HG03095 (cell line): ENCODE results near the gene EAPP.
"Not testable (repeated sequence)": the region's sequence is repeated elsewhere in the genome, so short reads cannot be mapped to it uniquely, and the experiment has no call there.

ENCODE experiments used
- ATAC-seq: cut with Tn5 transposase; IDR thresholded peaks from one replicate; pipeline ENCODE4 v1.9.1; 2021; ENCODE audit warnings: moderate library complexity; ENCODE audit not compliant: unreplicated experiment

Gene EAPP

DNA sequence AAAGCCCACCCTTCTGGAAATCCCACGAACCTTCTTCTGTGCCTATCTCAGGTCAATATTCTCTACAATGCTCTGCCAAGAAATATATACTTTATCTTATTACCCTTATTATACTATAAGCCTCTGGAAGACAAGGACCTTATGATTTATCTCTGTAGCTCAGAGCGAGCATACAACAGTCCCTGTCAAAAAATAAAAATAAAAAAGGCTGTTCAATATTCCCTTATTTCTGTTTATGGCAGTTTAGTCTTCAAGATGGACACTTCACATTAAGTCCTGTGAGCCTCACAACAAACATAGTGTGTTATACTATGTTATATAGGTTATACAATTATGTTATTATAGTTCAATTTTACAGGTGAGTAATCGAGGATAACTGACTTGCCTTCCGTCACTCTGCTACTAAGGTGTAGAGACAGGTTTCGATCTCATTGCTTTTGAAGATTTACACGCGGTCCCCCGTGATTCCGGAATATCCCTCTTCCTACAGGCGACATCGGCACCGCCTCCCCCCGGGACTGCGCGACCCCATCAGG is 562 bp downstream of the EAPP start:
- no peak for ATAC-seq

DNA sequence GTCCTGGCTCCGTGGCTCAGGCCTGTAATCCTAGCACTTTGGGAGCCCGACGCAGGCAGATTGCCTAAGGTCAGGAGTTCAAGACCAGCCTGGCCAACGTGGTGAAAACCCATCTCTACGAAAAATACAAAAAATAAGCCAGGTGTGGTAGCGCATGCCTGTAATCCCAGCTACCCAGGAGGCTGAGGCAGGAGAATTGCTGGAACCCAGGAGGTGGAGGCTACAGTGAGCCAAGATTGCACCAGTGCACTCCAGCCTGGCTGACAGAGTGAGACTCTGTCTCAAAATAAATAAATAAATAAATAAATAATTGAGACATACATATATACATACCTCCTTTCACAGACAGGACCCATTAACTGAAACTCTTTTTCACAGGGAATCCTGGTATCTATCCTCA is 1.4 kb downstream of the EAPP start:
- ATAC-seq, result not testable (repeated sequence)

DNA sequence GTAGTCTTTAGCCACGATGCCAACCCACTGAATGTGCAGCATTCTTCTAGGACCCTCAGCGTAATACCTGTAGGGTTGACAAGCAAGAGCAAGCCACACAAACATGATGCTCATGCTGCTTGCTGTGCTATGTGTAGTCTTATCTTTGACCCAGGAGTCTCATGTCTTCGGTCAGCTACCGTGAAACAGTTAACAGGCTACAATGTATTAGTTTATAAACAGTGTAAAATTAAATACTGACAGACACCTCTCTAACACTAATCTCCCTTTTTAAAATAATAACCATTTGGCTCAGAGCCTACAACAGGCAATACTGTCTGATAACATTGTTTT is 1.9 kb downstream of the EAPP start:
- no peak for ATAC-seq

DNA sequence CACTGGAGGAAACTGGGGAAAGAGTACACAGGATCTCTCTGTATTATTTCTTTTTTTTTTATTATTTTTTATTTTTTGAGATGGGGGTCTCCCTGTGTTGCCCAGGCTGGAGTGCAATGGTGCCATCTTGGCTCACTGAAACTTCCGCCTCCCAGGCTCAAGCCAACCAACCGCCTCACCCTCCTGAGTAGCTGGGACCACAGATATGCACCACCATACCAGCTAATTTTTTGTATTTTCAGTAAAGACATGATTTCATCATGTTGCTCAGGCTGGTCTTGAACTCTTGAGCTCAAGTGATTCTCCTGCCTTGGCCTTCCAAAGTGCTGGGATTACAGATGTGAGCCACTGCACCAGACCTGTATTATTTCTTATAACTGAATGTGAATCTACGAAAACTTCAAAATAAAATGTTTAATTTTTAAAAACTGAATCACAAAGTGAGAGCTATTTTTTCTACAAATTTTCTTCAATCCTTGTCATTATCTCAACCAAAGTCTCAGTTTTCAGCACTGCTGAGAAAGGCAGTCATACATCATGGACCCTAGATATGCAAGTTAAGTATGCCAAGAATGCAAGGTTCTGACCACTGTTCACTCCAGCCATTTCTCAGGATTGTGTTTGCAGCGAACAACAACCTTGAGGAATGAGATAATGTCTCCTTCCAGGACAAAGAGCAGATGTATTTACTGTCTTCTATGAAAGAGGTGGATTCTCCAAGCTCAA is 2.4 kb downstream of the EAPP start:
- no peak for ATAC-seq

DNA sequence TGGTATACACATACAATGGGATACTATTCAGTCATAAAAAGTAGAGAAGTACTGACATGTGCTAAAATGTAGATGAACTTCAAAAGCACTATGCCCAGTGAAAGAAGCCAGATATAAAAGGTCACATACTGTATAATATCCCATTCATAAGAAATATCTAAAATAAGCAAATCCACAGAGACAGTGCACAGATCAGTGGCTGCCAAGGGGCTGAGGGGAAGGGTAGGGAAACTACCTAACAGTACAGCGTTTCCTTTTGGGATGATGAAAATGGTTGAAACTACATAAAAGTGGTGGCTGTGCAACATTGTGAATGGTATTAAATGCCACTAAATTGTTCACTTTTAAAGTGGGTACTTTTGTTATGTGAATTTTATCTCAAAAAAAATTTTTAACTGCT is 11.9 kb downstream of the EAPP start:
- ATAC-seq, result no peak

DNA sequence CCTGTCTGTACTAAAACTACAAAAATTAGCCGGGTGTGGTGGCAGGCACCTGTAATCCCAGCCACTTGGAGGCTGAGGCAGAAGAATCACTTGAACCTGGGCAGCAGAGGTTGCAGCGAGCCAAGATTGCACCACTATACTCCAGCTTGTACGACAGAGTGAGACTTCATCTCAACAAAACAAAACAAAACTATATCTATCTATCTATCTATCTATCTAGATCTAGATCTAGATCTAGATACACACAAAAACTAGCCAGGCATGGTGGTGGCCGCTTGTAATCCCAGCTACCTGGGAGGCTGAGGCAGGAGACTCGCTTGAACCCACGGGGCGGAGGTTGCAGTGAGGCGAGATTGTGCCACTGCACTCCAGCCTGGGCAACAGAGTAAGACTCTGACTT is 15.3 kb downstream of the EAPP start:
- ATAC-seq, result not testable (repeated sequence)

DNA sequence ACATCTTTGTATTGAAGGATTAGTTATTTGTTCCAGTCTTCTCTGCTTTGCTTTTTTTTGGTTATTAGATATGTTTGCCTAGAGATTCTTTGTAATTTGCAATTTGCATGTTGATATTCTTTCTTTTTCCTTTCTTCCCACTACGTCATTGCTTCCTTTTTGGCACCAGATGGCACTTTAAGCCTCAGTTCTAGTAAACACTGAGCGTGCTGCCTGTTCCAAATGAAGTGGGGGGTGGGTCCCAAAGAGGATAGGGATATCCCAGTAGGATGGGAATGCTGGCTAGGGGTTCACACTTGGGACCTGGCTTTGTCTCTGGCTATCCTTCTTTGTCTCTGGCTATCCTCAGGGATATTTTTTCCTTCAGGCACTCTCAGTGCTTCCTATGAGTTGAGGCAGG is 17.0 kb downstream of the EAPP start:
- ATAC-seq, result no peak

DNA sequence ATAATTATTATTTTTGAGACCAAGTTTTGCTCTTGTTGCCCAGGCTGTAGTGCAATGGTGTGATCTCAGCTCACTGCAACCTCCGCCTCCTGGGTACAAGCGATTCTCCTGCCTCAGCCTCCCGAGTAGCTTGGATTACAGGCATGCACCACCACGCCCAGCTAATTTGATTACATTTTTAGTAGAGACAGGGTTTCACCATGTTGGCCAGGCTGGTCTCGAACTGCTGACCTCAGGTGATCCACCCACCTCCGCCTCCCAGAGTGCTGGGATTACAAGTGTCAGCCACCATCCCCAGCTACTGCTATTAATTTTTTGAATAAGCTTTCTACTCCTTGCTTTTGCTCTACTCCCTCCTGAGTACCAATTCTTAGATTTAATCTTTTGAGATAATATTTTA is 18.4 kb downstream of the EAPP start:
- not testable (repeated sequence) for ATAC-seq

DNA sequence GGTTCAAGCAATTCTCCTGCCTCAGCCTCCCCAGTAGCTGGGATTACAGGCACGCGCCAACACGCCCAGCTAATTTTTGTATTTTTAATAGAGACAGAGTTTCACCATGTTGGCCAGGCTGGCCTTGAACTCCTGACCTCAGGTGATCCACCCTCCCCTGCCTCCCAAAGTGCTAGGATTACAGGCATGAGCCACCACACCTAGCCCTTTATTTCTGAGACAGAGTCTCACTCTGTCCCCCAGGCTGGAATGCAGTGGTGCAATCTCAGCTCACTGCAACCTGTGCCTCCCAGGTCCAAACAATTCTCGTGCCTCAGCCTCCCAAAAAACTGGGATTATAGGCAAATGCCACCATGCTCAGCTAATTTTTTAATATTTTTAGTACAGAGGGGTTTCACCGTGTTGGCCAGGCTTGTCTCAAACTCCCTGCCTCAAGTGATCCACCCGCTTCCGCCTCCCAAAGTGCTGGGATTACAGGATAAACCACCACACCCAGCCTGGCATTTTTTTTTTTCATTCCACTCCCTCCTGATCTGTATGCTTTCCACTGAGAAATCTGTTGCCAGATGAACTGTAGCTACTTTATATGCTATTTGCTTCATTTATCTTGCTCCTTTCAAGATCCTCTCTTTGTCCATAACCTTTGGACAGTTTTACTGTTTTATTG is 19.1 kb downstream of the EAPP start:
- not testable (repeated sequence) for ATAC-seq

DNA sequence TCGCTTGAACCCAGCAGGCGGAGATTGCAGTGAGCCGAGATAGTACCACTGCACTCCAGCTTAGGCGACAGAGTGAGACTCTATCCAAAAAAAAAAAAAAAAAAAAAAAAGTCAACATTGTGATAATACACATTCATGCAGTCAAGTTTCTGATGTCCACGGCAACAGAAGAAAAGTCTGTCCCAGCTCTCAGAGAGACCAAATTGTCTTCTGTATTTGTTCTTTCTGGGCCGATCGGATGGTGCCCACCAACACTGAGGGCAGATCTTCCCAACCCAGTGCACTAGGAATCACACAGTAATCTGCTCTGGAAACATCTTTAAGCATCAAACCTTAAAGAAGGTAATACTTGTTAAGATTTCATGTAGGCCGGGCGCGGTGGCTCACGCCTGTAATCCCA is 31.6 kb downstream of the EAPP start:
- no peak for ATAC-seq

DNA sequence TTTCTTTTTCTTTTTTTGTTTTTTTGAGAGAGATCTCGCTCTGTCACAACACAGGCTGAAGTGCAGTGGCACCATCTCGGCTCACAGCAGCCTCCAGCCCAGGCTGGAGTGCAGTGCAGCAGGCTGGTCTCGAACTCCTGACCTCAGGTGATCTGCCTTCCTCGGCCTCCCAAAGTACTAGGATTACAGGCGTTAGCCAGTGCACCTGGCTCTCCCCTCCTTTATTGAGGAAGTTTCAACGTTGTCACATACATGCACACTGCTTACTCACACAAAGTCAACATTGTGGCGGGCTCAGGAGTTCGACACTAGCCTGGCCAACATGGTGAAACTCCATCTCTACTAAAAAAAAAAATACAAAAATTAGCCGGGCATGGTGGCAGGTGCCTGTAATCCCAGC is 32.0 kb downstream of the EAPP start:
- ATAC-seq, result no peak

DNA sequence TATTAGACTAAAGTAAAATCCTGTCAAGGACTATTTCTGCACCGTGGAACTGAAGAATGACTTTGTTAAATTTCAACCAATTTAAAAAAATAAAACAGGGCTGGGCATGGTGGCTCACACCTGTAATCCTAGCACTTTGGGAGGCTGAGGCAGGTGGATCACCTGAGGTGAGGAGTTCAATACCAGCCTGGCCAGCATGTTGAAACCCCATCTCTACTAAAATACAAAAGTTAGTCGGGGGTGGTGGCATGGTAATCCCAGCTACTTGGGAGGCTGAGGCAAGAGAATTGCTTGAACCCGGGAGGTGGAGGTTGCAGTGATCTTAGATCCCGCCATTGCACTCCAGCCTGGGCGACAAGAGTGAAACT is 34.4 kb downstream of the EAPP start:
- not testable (repeated sequence) for ATAC-seq

DNA sequence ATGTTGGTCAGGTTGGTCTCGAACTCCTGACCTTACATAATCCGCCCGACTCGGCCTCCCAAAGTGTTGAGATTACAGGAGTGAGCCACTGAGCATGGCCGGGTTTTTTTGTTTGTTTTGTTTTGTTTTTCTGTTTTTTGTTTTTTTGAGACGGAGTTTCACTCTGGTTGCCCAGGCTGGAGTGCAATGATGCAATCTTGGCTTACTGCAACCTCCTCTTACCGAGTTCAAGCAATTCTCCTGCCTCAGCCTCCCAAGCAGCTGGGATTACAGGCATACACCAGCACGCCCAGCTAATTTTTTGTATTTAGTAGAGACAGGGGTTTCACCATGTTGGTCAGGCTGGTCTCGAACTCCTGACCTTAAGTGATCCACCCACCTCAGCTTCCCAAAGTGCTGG is 35.5 kb downstream of the EAPP start:
- not testable (repeated sequence) for ATAC-seq

DNA sequence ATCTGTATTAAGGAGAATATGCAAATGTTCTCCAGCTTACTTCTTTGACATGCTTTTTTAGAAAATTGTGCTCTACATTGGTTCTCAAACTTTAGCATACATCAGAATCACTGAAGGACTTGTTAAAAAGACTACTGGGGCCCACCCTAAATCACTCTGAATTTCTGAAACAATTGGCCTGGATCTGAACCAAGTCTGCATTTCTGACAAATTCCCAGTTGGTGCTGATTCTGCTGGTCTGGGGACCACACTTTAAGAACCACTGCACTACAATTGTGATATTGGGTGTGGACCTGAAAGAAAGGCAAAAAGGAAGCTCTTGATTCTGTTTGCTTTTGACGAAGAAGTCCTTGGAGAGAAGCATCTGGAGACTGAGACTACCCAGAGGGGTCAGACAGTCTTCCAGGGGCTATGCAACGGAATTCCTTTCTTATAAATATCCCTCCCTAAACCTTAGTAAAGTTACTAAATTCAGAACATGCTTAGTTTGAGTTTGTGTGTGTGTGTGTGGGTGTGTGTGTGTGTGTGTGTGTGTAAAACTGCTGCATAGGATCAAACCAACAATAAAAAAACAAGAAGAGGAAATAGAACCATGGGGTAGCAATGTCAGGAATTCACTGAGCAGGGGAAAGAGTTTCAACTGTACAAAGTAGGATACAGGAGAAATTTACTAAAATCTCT is 36.8 kb downstream of the EAPP start:
- no peak for ATAC-seq

DNA sequence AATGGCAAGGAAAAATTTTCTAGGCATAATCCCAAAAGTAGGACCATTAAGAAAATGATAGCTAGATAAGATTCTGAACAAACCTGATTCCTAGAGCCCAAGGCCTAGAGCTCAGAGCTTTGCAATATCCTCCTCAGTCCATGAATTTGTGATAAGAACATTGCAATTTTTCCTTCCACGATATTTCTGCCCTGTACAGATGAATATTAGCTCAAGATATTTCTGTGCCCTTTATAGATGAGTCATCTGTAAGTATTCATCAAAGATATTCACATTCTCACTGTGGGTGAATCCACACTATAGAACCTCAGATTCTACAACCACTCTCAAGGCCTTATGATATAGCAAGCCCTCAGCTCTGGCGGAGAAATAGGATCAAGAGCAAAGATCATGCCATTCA is 37.5 kb downstream of the EAPP start:
- ATAC-seq, result no peak

DNA sequence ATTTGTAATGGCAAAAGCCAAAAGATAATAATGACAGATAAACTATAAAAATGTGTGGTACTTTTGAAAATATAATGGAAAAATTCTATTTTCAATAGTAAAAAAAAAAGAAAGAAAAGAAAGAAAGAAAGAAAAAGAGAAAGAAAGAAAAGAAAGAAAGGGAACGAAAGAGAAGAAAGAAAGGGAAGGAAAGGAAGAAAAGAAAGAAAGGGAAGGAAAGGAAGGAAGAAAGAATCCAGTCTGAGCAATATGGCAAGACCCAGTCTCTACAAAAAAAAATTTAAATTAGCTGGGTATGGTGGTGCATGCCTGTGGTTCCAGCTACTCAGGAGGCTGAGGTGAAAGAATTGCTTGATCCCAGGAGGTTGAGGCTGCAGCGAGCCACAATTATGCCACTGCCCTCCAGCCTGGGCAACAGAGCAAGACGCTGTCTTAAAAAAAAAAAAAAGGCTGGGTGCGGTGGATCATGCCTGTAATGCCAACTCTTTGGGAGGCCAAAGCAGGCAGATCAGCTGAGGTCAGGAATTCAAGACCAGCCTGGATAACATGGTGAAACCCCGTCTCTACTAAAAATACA is 38.4 kb downstream of the EAPP start:
- no peak for ATAC-seq

DNA sequence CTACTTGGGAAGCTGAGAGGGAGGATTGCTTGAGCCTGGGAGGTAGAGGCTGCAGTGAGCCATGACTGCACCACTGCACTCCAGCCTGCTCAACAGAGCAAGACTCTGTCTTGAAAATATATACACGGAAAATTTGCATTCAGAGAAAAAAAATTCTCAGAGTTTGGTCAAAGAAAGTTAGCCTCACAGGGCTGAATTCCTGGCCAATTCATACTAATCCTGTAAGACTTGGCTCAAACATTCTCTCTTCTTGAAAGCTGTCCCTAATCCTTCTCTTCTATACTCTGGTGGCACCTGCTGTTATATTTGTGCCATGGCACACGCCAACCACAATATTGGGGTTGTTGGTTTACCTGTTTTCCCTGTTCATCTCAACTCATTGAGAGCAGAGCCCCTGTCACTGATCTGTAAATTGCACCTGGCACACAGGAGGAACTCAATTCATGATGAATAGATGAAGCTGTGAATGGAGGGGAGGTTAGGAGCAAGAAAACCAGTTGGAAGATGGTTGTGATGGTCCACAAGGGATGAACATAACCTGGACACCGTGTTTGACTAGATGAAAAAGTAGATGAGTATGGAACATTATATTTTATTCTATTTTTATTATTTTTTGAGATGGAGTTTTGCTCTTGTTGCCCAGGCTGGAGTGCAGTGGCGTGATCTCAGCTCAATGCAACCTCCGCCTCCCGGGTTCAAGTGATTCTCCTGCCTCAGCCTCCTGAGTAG is 40.7 kb downstream of the EAPP start:
- ATAC-seq, result no peak

DNA sequence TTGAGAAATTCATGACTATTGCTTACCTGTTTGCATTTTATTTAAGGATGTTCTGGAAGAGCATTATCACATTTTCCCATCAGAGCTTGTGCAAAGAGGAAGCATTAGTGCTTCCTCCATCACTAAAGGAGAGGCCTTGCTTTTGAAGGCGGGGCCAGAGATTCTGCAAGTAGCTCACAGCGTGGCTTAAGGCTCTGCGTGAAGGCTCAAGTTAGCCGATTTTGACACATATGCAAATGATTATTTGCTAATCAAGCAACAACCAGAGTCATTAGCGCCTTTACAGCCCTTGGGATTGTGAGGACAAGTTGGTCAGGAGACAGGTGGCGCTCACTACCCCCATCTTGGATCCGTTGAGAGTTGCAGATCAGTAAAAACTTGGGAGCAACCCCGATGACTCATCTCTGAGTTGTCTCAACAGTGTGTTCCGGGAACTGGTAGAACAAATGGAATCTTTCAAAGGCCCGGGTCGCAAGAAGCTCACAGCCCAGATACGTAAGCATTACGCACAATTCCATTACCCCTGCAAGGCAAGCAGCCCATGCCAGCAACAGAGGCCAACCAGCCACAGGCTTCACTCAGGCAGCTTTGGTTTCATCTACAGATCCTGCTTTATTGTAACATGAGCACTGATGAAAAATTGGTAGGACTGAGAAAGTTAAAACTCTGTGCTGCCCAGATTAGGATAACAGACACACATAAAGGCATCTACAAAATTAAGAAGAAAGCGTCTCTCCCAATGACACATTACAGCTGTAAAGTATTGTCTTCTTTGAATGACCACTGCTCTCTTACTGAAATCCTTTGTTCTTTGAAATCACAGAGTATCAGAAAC is 42.6 kb downstream of the EAPP start:
- no peak for ATAC-seq

DNA sequence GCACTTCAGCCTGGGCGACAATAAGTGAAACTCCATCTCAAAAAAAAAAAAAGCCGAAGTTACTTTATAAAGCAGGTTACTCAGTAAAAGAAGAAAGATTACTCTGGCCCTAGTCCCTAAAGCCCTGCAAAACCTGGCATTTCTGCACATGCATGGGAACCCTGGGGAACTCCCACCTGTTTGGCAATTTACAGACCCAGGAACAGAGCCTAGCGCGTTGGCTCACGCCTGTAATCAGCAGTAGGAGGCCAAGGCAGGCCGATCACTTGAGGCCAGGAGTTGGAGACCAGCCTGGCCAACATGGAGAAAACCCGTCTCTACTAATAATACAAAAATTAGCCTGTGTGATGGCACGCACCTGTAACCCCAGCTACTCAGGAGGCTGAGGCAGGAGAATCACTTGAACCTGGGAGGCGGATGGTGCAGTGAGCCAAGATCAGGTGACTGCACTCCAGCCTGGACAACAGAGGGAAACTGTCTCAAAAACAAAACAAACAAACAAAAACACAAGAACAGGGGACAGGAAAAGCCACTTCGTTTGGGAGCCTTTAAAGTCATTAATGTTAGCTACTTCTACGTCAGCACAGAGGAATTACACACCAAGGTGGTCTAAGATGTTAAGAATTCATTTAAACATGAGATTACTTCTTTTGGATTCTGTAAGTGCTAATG is 43.4 kb downstream of the EAPP start:
- ATAC-seq, result no peak

DNA sequence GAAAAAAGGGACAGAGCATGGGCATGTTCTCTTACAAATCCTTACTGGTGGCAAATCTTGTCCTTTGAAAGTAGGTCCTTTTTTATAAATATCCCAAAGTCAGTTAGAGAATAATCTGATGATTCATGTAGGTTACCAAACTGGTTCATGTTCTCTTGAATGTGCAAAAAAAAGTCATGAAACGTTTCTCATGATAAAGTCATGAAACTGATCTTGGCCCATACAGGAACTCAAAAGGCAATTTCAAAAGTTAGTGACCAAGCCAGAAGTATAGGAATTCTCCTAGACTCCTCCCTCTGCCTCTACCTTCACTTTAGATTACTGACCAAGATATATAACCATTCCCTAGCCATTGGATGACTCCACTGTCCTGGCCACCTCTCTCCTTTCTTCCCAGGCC is 50.2 kb downstream of the EAPP start:
- ATAC-seq, result no peak
